ENCODE measurements around the gene FGFR1OP2.

The FGFR1OP2 gene

GRCh38 chr12:26919216-26919555, 19.1 kb upstream of the FGFR1OP2 start:
- Histone ChIP-seq H3K4me3 (ENCODE audit: low read depth, low read length) (no peak overlapping the region), H3K36me3 (ENCODE audit: control insufficient read depth in 2 of 2, insufficient read depth in 1 of 2, low read length in 2 of 2) (peaks cover 49 to 57% of the 10 kb centered on the region in 2 experiments), H3K27ac (ENCODE audit: extremely low read depth, low read depth, low read length) (no peak overlapping the region), H3K9me3 (ENCODE audit: control insufficient read depth, insufficient read depth, low read depth, low read length) (no peaks in the 10 kb centered on the region), H3K4me1 (ENCODE audit: control insufficient read depth, insufficient read depth, low read length) (no peaks in the 10 kb centered on the region)
- no peak for TF ChIP-seq ZBTB10 (tag by site-specific recombination; IDR thresholded peaks at IDR 0.05)
- no peak for TF ChIP-seq ZNF670 (tag by site-specific recombination; IDR thresholded peaks at IDR 0.05; ENCODE audit: low read depth)
- no peak for TF ChIP-seq ZNF354C (tag by site-specific recombination; IDR thresholded peaks at IDR 0.05; ENCODE audit: borderline replicate concordance, low read depth)
- no peak for TF ChIP-seq ZNF366 (tag by site-specific recombination; conservative IDR thresholded peaks at IDR 0.05)
- no peak for TF ChIP-seq ZNF707 (tag by site-specific recombination; IDR thresholded peaks at IDR 0.05)
- TF ChIP-seq ZNF157 (tag by site-specific recombination; IDR thresholded peaks at IDR 0.05) = no peak
- TF ChIP-seq ZNF600 (tag by site-specific recombination; IDR thresholded peaks at IDR 0.05) = no peak
- TF ChIP-seq TSHZ1 (tag by site-specific recombination; IDR thresholded peaks at IDR 0.05; ENCODE audit: borderline replicate concordance) = no peak
- CTCF ChIA-PET = interaction anchor here (0.7 to 1.9 kb wide), 5 partner anchors 8 to 224 kb away, joined by 3 to 10 read pairs (median 3); no protein-coding TSS in a partner anchor
- POLR2A ChIA-PET = no interaction called here

- CTCF ChIA-PET = no interaction called here
- TF ChIP-seq ZIC2 (tag by site-specific recombination; IDR thresholded peaks at IDR 0.05) (no peak), ZNF174 (tag by site-specific recombination; IDR thresholded peaks at IDR 0.05) (no peak), ZNF510 (tag by site-specific recombination; IDR thresholded peaks at IDR 0.05; ENCODE audit: insufficient replicate concordance) (no peak), ZBTB10 (tag by site-specific recombination; IDR thresholded peaks at IDR 0.05) (no peak), SP3 (tag by site-specific recombination; IDR thresholded peaks at IDR 0.05) (no peak), BCL11B (tag by site-specific recombination; IDR thresholded peaks at IDR 0.05; ENCODE audit: low read depth) (no peak), OVOL3 (tag by site-specific recombination; IDR thresholded peaks at IDR 0.05) (no peak), PRDM2 (tag by site-specific recombination; IDR thresholded peaks at IDR 0.05; ENCODE audit: borderline replicate concordance) (no peak), YY2 (tag by site-specific recombination; IDR thresholded peaks at IDR 0.05) (no peak)
Measured at GRCh38 chr12:26921886-26922285, 16.4 kb upstream of the FGFR1OP2 start.

More at GRCh38 chr12:26921886-26922285, 16.4 kb upstream of the FGFR1OP2 start:
- Histone ChIP-seq H3K27ac (ENCODE audit: extremely low read depth, low read depth, low read length) (no peak overlapping the region), H3K9me3 (ENCODE audit: control insufficient read depth, insufficient read depth, low read depth, low read length) (no peaks in the 10 kb centered on the region), H3K4me3 (ENCODE audit: low read depth, low read length) (no peak overlapping the region), H3K36me3 (ENCODE audit: control insufficient read depth in 2 of 2, insufficient read depth in 1 of 2, low read length in 2 of 2) (peaks cover 52 to 55% of the 10 kb centered on the region in 2 experiments), H3K4me1 (ENCODE audit: control insufficient read depth, insufficient read depth, low read length) (no peaks in the 10 kb centered on the region)
- POLR2A ChIA-PET = no interaction called here
